ENCODE data around the gene ASPM. TPM values are rescaled to one million over a fixed set of nuclear protein-coding genes. Genes with fewer than 3 reads are reported as not detected.

ASPM gene
- polyA plus RNA-seq, 1 donor (not counting 4 experiments of a cell fraction or from before 2014, with no cell fraction given) = 10.0 TPM

- no peak overlapping the region for H3K9ac ChIP-seq (ENCODE audit: control insufficient read depth, extremely low read depth, insufficient read depth, low read length)
- no peak overlapping the region for H3K27ac ChIP-seq (ENCODE audit: control insufficient read depth, insufficient read depth, low read length)
- H3K4me1 ChIP-seq (ENCODE audit: control insufficient read depth, extremely low read depth, insufficient read depth, low read length) = no peaks in the 10 kb centered on the region
- no peak overlapping the region for H3K4me2 ChIP-seq (ENCODE audit: control insufficient read depth, extremely low read depth, insufficient read depth, low read depth, low read length)
- H3K79me2 ChIP-seq (ENCODE audit: control insufficient read depth, insufficient read depth, low read length) = no peaks in the 10 kb centered on the region
- DNase-seq (ENCODE audit: low read depth, low spot score) = no peak
- dilution Hi-C loops (cut with MboI; ENCODE audit: extremely low pct_ligation_motif_present, low sequenced_read_pairs) = no loop called here
- FAIRE-seq = no peak
- TF ChIP-seq EZH2 (IDR thresholded peaks at IDR 0.05; ENCODE audit: low read length) = no peak
- no peak for TF ChIP-seq CTCF (optimal IDR thresholded peaks at IDR 0.05 in 1 of 3, IDR thresholded peaks at IDR 0.05 in 1 of 3, conservative IDR thresholded peaks at IDR 0.05 in 1 of 3; ENCODE audit: extremely low read depth in 1 of 3, insufficient read depth in 2 of 3, low read length in 3 of 3)
- peaks cover 0 to 5% of the 10 kb centered on the region in 2 experiments for H3K36me3 ChIP-seq (ENCODE audit: control insufficient read depth in 2 of 2, extremely low read depth in 1 of 2, insufficient read depth in 2 of 2, low read length in 2 of 2)
- no peaks in the 10 kb centered on the region for H4K20me1 ChIP-seq (ENCODE audit: control insufficient read depth, extremely low read depth, insufficient read depth, low read length)
- H3K9me3 ChIP-seq (ENCODE audit: control insufficient read depth, low read depth, low read length) = no peaks in the 10 kb centered on the region
- H3K27me3 ChIP-seq (ENCODE audit: control insufficient read depth, extremely low read depth, insufficient read depth, low read length) = no peaks in the 10 kb centered on the region
- no peaks in the 10 kb centered on the region for H3K9me1 ChIP-seq (ENCODE audit: control insufficient read depth, extremely low read depth, insufficient read depth, low read length)
- no peak overlapping the region for H3K4me3 ChIP-seq (ENCODE audit: control insufficient read depth in 2 of 3, extremely low read depth in 1 of 3, insufficient read depth in 2 of 3, low read depth in 1 of 3, low read length in 3 of 3)
- no peak overlapping the region for H2AFZ ChIP-seq (ENCODE audit: control insufficient read depth, low read length)
Observed at GRCh38 chr1:197083474-197083873, 63.0 kb downstream of the ASPM start.

- H3K9ac ChIP-seq (ENCODE audit: control insufficient read depth, extremely low read depth, insufficient read depth, low read length) = no peak overlapping the region
- H3K36me3 ChIP-seq (ENCODE audit: control insufficient read depth in 2 of 2, extremely low read depth in 1 of 2, insufficient read depth in 2 of 2, low read length in 2 of 2) = no peaks in the 10 kb centered on the region
- H3K9me1 ChIP-seq (ENCODE audit: control insufficient read depth, extremely low read depth, insufficient read depth, low read length) = no peaks in the 10 kb centered on the region
- H3K9me3 ChIP-seq (ENCODE audit: control insufficient read depth, low read depth, low read length) = no peaks in the 10 kb centered on the region
- dilution Hi-C loops (cut with MboI; ENCODE audit: extremely low pct_ligation_motif_present, low sequenced_read_pairs) = no loop called here
- no peaks in the 10 kb centered on the region for H4K20me1 ChIP-seq (ENCODE audit: control insufficient read depth, extremely low read depth, insufficient read depth, low read length)
- no peak for FAIRE-seq
- no peaks in the 10 kb centered on the region for H3K27me3 ChIP-seq (ENCODE audit: control insufficient read depth, extremely low read depth, insufficient read depth, low read length)
- H3K4me2 ChIP-seq (ENCODE audit: control insufficient read depth, extremely low read depth, insufficient read depth, low read depth, low read length) = no peak overlapping the region
- no peaks in the 10 kb centered on the region for H3K4me1 ChIP-seq (ENCODE audit: control insufficient read depth, extremely low read depth, insufficient read depth, low read length)
- H3K27ac ChIP-seq (ENCODE audit: control insufficient read depth, insufficient read depth, low read length) = no peak overlapping the region
- H3K79me2 ChIP-seq (ENCODE audit: control insufficient read depth, insufficient read depth, low read length) = no peaks in the 10 kb centered on the region
- TF ChIP-seq EZH2 (IDR thresholded peaks at IDR 0.05; ENCODE audit: low read length) (no peak), CTCF (optimal IDR thresholded peaks at IDR 0.05 in 1 of 3, IDR thresholded peaks at IDR 0.05 in 1 of 3, conservative IDR thresholded peaks at IDR 0.05 in 1 of 3; ENCODE audit: extremely low read depth in 1 of 3, insufficient read depth in 2 of 3, low read length in 3 of 3) (no peak)
- no peak overlapping the region for H2AFZ ChIP-seq (ENCODE audit: control insufficient read depth, low read length)
- no peak for DNase-seq (ENCODE audit: low read depth, low spot score)
- H3K4me3 ChIP-seq (ENCODE audit: control insufficient read depth in 2 of 3, extremely low read depth in 1 of 3, insufficient read depth in 2 of 3, low read depth in 1 of 3, low read length in 3 of 3) = no peak overlapping the region
Observed at GRCh38 chr1:197081117-197081753, 65.2 kb downstream of the ASPM start.
